Neuronal stem cell (in vitro differentiated cells): ENCODE data around the gene POLR2J.
A peak's percentile ranks its signal among the peaks of the same experiment; 100 is the strongest.

Source experiments
- DNase-seq: peaks from one replicate; pipeline ENCODE4 v3.0.0-alpha.2; 2013; ENCODE audit warnings: low spot score
- H2AFZ ChIP-seq: one replicate; pipeline ENCODE4 v1.6.1; 2013; ENCODE audit warnings: mild to moderate bottlenecking, low read length, inconsistent platforms
- H2AK5ac ChIP-seq: 2 replicates; pipeline ENCODE4 v1.6.1; 2013; ENCODE audit warnings: low read depth, mild to moderate bottlenecking, inconsistent platforms, low read length, moderate library complexity, mixed read lengths
- H2BK120ac ChIP-seq: 2 replicates; pipeline ENCODE4 v1.6.1; 2013; ENCODE audit warnings: low read depth, mild to moderate bottlenecking, inconsistent platforms, low read length, moderate library complexity, mixed read lengths
- H2BK12ac ChIP-seq: one replicate; pipeline ENCODE4 v1.6.1; 2013; ENCODE audit warnings: low read length, inconsistent platforms
- H2BK15ac ChIP-seq: 2 replicates; pipeline ENCODE4 v1.6.1; 2013; ENCODE audit warnings: mild to moderate bottlenecking, low read length, inconsistent platforms, mixed read lengths
- H2BK5ac ChIP-seq: one replicate; pipeline ENCODE4 v1.6.1; 2013; ENCODE audit warnings: inconsistent platforms, mild to moderate bottlenecking, low read length, moderate library complexity
- H3K14ac ChIP-seq: one replicate; pipeline ENCODE4 v1.6.1; 2013; ENCODE audit warnings: low read length, inconsistent platforms
- H3K18ac ChIP-seq: 2 replicates; pipeline ENCODE4 v1.6.1; 2013; ENCODE audit warnings: low read length, inconsistent platforms
- H3K23ac ChIP-seq: 2 replicates; pipeline ENCODE4 v1.6.1; 2013; ENCODE audit warnings: low read depth, mild to moderate bottlenecking, mixed read lengths, low read length, inconsistent platforms; ENCODE audit not compliant: poor library complexity
- H3K27ac ChIP-seq: replicated peaks from 3 replicates; pipeline ENCODE4 v1.5.1; 2013; ENCODE audit warnings: low read length, inconsistent platforms
- H3K27me3 ChIP-seq, 3 experiments: 2 replicates each; pipeline ENCODE4 v1.6.1; 2013; ENCODE audit warnings: low read length in 3 of 3, mild to moderate bottlenecking in 2 of 3, inconsistent platforms in 1 of 3, low read depth in 1 of 3, mixed read lengths in 1 of 3, moderate library complexity in 1 of 3; ENCODE audit not compliant: control insufficient read depth in 3 of 3, insufficient read depth in 3 of 3
- H3K36me3 ChIP-seq, 2 donors: replicated peaks in 1 of 2; 2 replicates each; pipeline ENCODE4 v1.6.1; 2013; ENCODE audit warnings: low read length in 2 of 2; ENCODE audit not compliant: control insufficient read depth in 2 of 2, insufficient read depth in 2 of 2
- H3K4ac ChIP-seq: 2 replicates; pipeline ENCODE4 v1.6.1; 2013; ENCODE audit warnings: inconsistent platforms, mild to moderate bottlenecking, low read length, moderate library complexity
- H3K4me1 ChIP-seq, 2 donors: 1 replicate in 1 of 2; 2 replicates in 1 of 2; pipeline ENCODE4 v1.6.1; 2013; ENCODE audit warnings: low read length in 2 of 2, low read depth in 1 of 2; ENCODE audit not compliant: control insufficient read depth in 2 of 2, insufficient read depth in 1 of 2
- H3K4me2 ChIP-seq: one replicate; pipeline ENCODE4 v1.6.1; 2013; ENCODE audit warnings: mild to moderate bottlenecking, low read length, inconsistent platforms; ENCODE audit not compliant: insufficient read depth, poor library complexity, severe bottlenecking
- H3K4me3 ChIP-seq, 2 donors: 2 replicates each; pipeline ENCODE4 v1.5.1; 2013; ENCODE audit warnings: low read length in 2 of 2, mild to moderate bottlenecking in 2 of 2, inconsistent platforms in 1 of 2, moderate library complexity in 1 of 2
- H3K79me1 ChIP-seq: one replicate; pipeline ENCODE4 v1.6.1; 2013; ENCODE audit warnings: low read depth, mild to moderate bottlenecking, inconsistent platforms, low read length, moderate library complexity
- H3K9ac ChIP-seq: one replicate; pipeline ENCODE4 v1.6.1; 2013; ENCODE audit warnings: mild to moderate bottlenecking, low read depth, low read length, inconsistent platforms; ENCODE audit not compliant: poor library complexity
- H3K9me3 ChIP-seq, 2 donors: replicated peaks in 1 of 2; 2 replicates each; pipeline versions ENCODE3 to v1.6.1; 2013; ENCODE audit warnings: low read length in 2 of 2, mild to moderate bottlenecking in 2 of 2, inconsistent platforms in 1 of 2, low read depth in 1 of 2, mixed read lengths in 1 of 2, moderate library complexity in 1 of 2; ENCODE audit not compliant: control insufficient read depth in 2 of 2, insufficient read depth in 1 of 2
- H4K8ac ChIP-seq: one replicate; pipeline ENCODE4 v1.6.1; 2013; ENCODE audit warnings: low read depth, mild to moderate bottlenecking, inconsistent platforms, low read length, moderate library complexity
- H4K91ac ChIP-seq: one replicate; pipeline ENCODE4 v1.6.1; 2013; ENCODE audit warnings: low read length, low read depth, mild to moderate bottlenecking, inconsistent platforms; ENCODE audit not compliant: poor library complexity
- WGBS, 2 donors: extraction: QIAGEN DNeasy Blood & Tissue Kit; methylation state at CpG; one replicate each; pipeline ENCODE4 v1.1.7; 2013; ENCODE audit warnings: missing lambda C conversion rate in 2 of 2, mixed read lengths in 1 of 2; ENCODE audit not compliant: insufficient read length in 2 of 2, insufficient replicate concordance in 1 of 2; ENCODE audit errors: extremely low coverage in 2 of 2; 5-methylcytosine and 5-hydroxymethylcytosine counted together

Gene POLR2J

GRCh38 chr7:102469972-102470825 lies 8.5 kb downstream of the POLR2J start:
- Histone ChIP-seq H3K4me3 (no peak overlapping the region), H3K9ac (no peak overlapping the region), H4K8ac (peak overlapping the region; percentile 43), H2BK120ac (no peak overlapping the region), H3K4me2 (no peak overlapping the region), H2AFZ (no peak overlapping the region), H3K36me3 (peaks cover 24 to 64% of the 10 kb centered on the region in 2 donors), H3K4me1 (peaks cover 3% of the 10 kb centered on the region in 2 donors), H4K91ac (no peak overlapping the region), H3K27ac (no peak overlapping the region), H2AK5ac (no peak overlapping the region), H3K4ac (no peak overlapping the region), H2BK15ac (no peak overlapping the region), H3K27me3 (no peaks in the 10 kb centered on the region), H3K23ac (no peak overlapping the region), H3K9me3 (peaks cover 0 to 2% of the 10 kb centered on the region in 2 donors), H3K14ac (peak overlapping the region; percentile 21), H2BK5ac (peak overlapping the region; percentile 24), H2BK12ac (no peak overlapping the region), H3K18ac (no peak overlapping the region), H3K79me1 (peaks cover 11% of the 10 kb centered on the region)
- WGBS, 2 donors = no CpG with 5 or more reads among the region's 20 CpGs
- no peak for DNase-seq

DNA sequence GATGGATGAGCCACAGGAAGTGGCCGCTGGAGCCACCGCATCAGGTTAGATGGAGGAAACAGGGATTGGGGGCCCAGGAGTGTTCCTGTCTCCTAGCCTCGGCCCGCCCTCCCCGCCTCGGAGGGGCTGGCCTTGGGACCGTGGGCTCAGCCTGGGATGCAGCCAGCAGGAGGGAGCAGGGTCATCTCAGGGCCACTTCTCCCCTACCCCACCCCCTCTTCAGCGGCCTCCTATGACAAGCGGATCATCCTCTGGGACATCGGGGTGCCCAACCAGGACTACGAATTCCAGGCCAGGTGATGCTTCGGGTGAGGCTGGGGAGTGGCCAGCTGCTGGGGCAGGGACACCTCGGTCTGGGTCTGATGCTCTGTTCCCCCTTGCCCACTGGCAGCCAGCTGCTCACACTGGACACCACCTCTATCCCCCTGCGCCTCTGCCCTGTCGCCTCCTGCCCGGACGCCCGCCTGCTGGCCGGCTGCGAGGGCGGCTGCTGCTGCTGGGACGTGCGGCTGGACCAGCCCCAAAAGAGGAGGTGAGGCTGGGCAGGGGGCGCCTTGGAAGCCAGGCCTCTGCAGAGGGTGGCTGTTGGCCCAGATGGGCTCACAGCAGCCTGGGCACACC lies 9.3 kb downstream of the POLR2J start:
- H3K4me3 ChIP-seq = no peak overlapping the region
- H3K18ac ChIP-seq = no peak overlapping the region
- no peak overlapping the region for H4K8ac ChIP-seq
- H3K9ac ChIP-seq = peak overlapping the region; percentile 60
- H2AK5ac ChIP-seq = no peak overlapping the region
- H2AFZ ChIP-seq = no peak overlapping the region
- peaks cover 3% of the 10 kb centered on the region in 2 donors for H3K4me1 ChIP-seq
- peak overlapping the region; percentile 43 for H3K23ac ChIP-seq
- H2BK120ac ChIP-seq = no peak overlapping the region
- peak overlapping the region; percentile 24 for H2BK5ac ChIP-seq
- H3K9me3 ChIP-seq = peaks cover 0 to 2% of the 10 kb centered on the region in 2 donors
- H4K91ac ChIP-seq = no peak overlapping the region
- H3K36me3 ChIP-seq = peaks cover 24 to 64% of the 10 kb centered on the region in 2 donors
- H3K27ac ChIP-seq = no peak overlapping the region
- no peak overlapping the region for H2BK12ac ChIP-seq
- peak overlapping the region; percentile 21 for H3K14ac ChIP-seq
- no CpG with 5 or more reads among the region's 24 CpGs for WGBS, 2 donors
- H3K4ac ChIP-seq = no peak overlapping the region
- H3K79me1 ChIP-seq = peaks cover 13% of the 10 kb centered on the region
- no peak overlapping the region for H2BK15ac ChIP-seq
- no peak overlapping the region for H3K4me2 ChIP-seq
- no peaks in the 10 kb centered on the region for H3K27me3 ChIP-seq
- no peak for DNase-seq

GRCh38 chr7:102468478-102469350 lies 10.0 kb downstream of the POLR2J start:
- DNase-seq = no peak
- peaks cover 5 to 6% of the 10 kb centered on the region in 2 donors for H3K4me1 ChIP-seq
- no peak overlapping the region for H2BK120ac ChIP-seq
- WGBS, 2 donors = no CpG with 5 or more reads among the region's 40 CpGs
- no peak overlapping the region for H3K14ac ChIP-seq
- no peak overlapping the region for H3K4me2 ChIP-seq
- H3K27me3 ChIP-seq = no peaks in the 10 kb centered on the region
- no peak overlapping the region for H3K4ac ChIP-seq
- no peak overlapping the region for H2AK5ac ChIP-seq
- no peak overlapping the region for H2BK5ac ChIP-seq
- H3K27ac ChIP-seq = no peak overlapping the region
- H3K23ac ChIP-seq = peak overlapping the region; percentile 43
- H3K4me3 ChIP-seq = no peak overlapping the region
- no peak overlapping the region for H4K91ac ChIP-seq
- no peak overlapping the region for H3K9ac ChIP-seq
- no peak overlapping the region for H2AFZ ChIP-seq
- H2BK12ac ChIP-seq = no peak overlapping the region
- H4K8ac ChIP-seq = no peak overlapping the region
- peaks cover 24 to 63% of the 10 kb centered on the region in 2 donors for H3K36me3 ChIP-seq
- H3K18ac ChIP-seq = no peak overlapping the region
- no peak overlapping the region for H2BK15ac ChIP-seq
- peaks cover 0 to 2% of the 10 kb centered on the region in 2 donors for H3K9me3 ChIP-seq
- H3K79me1 ChIP-seq = peaks cover 17% of the 10 kb centered on the region
